Articular chondrocyte of knee joint (primary cell): Measurements from ENCODE around the gene TMEM147. TPM values are rescaled to one million over a fixed set of nuclear protein-coding genes. Genes with fewer than 3 reads are reported as not detected.

Source experiments
- total RNA-seq: library from RNA; depleted of rRNA; stranded (reverse); fragments of >200 nt; gene quantifications from 2 replicates; pipeline ENCODE4 v1.2.3, GENCODE V29; 2012

Gene TMEM147, protein sequence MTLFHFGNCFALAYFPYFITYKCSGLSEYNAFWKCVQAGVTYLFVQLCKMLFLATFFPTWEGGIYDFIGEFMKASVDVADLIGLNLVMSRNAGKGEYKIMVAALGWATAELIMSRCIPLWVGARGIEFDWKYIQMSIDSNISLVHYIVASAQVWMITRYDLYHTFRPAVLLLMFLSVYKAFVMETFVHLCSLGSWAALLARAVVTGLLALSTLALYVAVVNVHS
- total RNA-seq: 46.9 and 60.5 TPM in 2 replicates

DNA sequence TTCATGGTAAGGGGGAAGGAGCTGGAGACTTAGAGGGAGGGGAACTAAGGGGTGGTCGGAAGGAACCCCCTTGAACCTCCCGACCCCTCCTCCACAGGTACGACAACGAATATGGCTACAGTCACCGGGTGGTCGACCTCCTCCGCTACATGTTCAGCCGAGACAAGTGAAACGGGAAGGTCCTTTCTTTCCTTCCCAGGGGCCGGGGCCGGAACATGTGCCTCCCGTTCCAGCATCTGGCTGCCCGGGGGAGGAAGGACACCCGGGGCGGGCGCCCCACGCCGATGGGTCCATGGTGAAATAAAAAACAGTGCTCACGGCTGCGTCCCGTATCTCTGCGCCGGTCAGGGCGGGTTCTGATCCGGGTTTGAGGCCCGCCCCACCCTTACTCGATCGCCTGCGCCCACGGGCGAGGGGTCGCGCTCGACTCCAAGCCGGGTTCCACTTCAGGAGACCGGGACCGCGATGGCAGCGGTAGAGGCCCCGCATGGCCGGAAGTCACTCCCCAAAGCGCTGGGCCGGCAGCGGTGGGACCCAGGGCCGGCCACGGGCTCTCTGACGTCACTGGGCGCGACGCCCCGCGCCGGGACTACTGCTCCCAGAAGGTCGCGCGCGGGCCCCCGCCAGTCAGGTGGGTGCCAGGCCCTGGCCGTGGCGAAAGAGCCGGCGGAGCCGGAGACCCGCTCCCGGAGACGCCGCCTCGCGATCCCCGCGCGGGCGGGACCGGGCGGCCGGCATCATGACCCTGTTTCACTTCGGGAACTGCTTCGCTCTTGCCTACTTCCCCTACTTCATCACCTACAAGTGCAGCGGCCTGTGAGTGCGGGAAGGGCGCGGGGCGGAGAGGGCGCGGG lies at the start of gene TMEM147:
TSS of gene TMEM147 (plus strand) at position 626 of the 854 bp plus-strand sequence. CDS start at position 740, 114 bp downstream.

DNA sequence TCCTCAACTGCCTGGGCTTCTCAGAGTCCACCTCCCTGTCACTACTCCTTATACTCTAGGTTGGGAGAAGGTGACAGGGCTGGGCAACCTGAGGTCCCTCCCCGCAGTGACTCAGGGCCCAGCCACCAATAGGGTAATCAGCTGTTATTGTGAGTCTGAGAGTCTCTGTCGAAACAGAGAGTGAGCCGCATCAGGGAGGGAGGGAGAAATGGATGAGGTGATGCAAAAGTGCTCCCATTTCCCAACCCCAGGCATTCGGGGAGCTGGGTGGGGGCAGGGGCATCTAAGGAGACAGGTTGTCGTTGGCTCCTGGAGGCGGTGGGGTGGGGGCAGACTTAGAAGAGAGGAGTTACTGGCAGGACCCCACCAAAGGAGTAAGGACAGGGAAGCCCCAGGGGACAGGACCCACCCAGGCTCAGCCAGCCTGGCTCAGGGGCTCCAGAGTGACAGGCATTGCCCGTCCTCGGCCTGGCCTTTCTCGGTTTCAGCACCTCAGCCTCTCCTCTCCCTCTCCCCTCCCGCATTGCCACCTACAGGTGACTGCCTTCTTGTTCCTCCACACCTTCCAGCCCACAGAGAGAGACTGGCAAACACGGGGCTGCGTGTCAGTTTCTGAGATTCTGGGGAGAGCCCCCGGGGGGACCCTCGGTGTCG lies 31.7 kb upstream of the TMEM147 start, which contains the start of gene DMKN:
TSS of gene DMKN (minus strand) at position 22 of the 654 bp plus-strand sequence. CDS start 174 bp downstream, outside the sequence.

DNA sequence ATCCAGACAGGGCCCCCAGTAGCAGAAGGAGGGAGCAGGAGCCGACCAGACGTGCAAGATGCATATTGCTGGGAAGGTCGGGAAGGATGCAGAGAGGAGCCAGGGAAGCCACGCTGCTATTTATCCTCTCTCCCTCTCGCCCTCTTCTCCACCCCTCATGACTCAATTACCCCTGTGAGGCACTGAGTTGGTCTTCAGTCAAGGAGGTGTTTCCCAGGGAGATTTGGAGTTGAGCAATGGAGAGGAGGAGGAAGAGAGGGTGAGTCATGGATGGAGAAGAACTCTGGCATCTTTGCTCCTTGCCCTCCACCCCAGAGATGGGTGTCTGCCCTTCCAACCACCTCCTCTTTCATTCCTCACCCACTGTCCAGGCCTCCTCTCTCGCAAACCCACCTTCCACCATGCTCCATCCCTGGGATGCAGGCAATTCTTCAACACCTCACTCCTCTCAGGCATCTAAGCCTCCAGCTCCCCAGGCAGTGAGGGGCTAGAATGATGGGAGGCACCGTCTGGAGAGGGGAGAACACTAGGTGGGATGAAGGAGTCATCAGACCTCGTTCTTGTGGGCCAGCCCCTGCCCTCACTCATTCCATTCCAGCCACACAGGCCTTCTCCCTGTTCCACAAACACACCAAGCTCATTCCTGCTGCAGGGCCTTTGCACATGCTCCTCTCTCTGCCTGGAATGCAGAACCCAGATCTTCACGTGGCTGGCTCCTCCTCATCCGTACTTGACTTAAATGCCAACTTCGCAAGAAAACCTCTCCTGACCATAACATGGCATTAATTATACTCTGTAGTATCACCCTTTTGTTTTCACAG lies 17.0 kb upstream of the TMEM147 start, which contains the start of gene SBSN:
TSS of gene SBSN (minus strand) at position 94 of the 821 bp plus-strand sequence. CDS start at position 64, 30 bp downstream.

DNA sequence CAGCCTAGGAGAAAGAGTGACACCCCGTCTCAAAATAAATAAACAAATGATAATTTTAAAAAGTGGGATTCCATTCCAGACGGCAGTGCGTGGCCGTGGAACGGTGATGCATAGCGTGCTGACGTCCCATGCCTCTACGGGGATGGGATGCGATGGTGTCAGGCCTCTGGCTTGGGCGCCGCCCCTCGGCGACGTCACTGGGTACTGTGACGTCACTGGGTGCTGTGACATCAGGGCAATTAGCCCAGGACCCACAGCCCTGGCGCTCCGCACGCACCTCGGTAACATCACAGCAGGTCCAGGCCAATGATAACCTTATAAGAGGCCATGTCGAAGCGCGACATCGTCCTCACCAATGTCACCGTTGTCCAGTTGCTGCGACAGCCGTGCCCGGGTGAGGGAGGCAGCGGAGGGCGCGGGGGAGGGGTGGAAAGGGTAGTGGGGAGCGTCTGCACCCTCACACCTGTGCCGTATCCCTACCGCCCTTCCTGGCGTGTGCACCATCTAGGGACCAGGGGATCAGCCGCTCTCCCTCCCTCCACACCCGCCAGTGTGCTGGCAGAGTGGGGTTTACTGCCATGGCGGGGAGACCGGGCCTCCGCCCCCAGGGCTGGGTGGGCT lies 12.1 kb upstream of the TMEM147 start, which contains the start of gene GAPDHS:
TSS of gene GAPDHS (plus strand) at position 256 of the 621 bp plus-strand sequence. CDS start at position 328, 72 bp downstream.

DNA sequence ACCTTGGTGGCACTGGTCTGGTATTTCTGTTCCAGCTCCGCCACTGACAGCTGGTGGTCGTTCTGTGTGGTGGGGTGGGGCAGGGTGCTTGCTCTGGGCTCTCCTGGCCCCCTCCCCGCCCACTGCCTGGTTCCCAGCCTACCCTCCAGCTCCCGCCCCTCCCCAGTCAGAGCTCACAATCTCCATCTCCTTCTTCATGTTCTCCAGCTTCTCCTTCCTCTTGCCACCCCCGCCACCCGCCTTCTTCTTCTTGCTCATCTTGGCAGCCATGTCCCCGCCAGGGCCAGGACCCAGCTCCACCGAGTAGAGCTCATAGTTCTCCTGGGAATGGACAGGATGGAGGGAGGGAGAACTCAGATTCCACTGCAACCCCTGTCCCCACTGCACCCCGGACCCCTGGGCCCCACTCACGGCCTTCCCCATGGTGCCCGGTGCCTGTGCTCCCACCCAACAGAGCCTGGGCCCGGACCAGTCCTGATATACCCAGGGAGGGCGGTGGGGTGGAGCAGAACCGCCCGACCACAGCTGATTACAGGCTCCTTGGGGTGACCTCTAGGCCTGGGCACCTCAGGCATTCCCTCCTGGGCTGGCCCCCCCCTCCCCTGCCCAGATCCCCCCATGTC lies 17.9 kb downstream of the TMEM147 start, which contains the start of gene ATP4A:
TSS of gene ATP4A (minus strand) at position 452 of the 623 bp plus-strand sequence. CDS start at position 423, 29 bp downstream.

DNA sequence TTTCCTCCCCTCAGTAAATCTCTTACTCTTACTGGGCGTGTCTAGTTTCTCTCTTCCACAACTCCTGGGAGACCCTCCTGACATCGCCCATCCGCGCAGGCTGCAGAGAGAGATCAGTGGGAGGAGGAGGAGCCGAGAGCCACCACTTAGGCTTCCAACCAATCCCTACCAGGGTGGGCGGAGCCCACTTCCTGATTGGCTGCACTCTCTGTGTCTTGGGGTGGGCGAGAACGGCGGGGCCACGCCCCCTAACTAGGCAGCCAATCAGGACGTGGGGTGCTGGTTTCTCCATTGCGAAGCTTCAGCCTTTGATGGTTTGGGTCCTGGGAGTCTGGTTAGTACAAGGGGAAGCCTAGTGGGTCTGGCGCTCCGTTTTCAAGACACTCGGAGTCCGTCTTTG lies 40.4 kb downstream of the TMEM147 start, which contains the start of gene PMIS2:
TSS of gene PMIS2 (plus strand) at position 326 of the 400 bp plus-strand sequence. CDS start 87 bp downstream, outside the sequence.

Other genes starting within 250 kb of the TMEM147 start
- under 0.01 and 0.97 TPM in 2 replicates for gene CD22, start 216.4 kb upstream of the TMEM147 start, total RNA-seq
- gene FFAR1, start 197.7 kb upstream of the TMEM147 start, total RNA-seq: not detected in 2 replicates
- gene FFAR3, start 187.2 kb upstream of the TMEM147 start, total RNA-seq: not detected in 2 replicates
- not detected in 2 replicates for gene GPR42, start 174.6 kb upstream of the TMEM147 start, total RNA-seq
- gene FFAR2, start 97.4 kb upstream of the TMEM147 start, total RNA-seq: not detected in 2 replicates
- not detected in 2 replicates for gene KRTDAP, start 55.2 kb upstream of the TMEM147 start, total RNA-seq
- 12.1 and 21.0 TPM in 2 replicates for gene DMKN, start 32.0 kb upstream of the TMEM147 start, total RNA-seq
- 1.9 and 2.5 TPM in 2 replicates for gene SBSN, start 17.3 kb upstream of the TMEM147 start, total RNA-seq
- gene GAPDHS, start 12.2 kb upstream of the TMEM147 start, total RNA-seq: not detected in 2 replicates
- not detected in 2 replicates for gene ATP4A, start 18.0 kb downstream of the TMEM147 start, total RNA-seq
- gene PMIS2, start 40.5 kb downstream of the TMEM147 start, total RNA-seq: not detected in 2 replicates
- gene HAUS5, start 67.1 kb downstream of the TMEM147 start, total RNA-seq: 4.3 and 4.6 TPM in 2 replicates
- gene RBM42, start 83.4 kb downstream of the TMEM147 start, total RNA-seq: 38.3 and 41.6 TPM in 2 replicates
- 0.13 and 0.32 TPM in 2 replicates for gene ETV2, start 96.1 kb downstream of the TMEM147 start, total RNA-seq
- 183 and 279 TPM in 2 replicates for gene COX6B1, start 102.7 kb downstream of the TMEM147 start, total RNA-seq
- gene UPK1A, start 120.9 kb downstream of the TMEM147 start, total RNA-seq: not detected in 2 replicates
- not detected in 2 replicates for gene ZBTB32, start 158.9 kb downstream of the TMEM147 start, total RNA-seq
- gene KMT2B, start 172.4 kb downstream of the TMEM147 start, total RNA-seq: 5.7 and 6.0 TPM in 2 replicates
- 1.2 TPM in 2 replicates for gene IGFLR1, start 196.8 kb downstream of the TMEM147 start, total RNA-seq
- 4.8 and 9.5 TPM in 2 replicates for gene U2AF1L4, start 199.8 kb downstream of the TMEM147 start, total RNA-seq
- 12.5 and 13.3 TPM in 2 replicates for gene PSENEN, start 200.0 kb downstream of the TMEM147 start, total RNA-seq
- gene LIN37, start 202.9 kb downstream of the TMEM147 start, total RNA-seq: 10.1 and 12.2 TPM in 2 replicates
- 34.6 and 52.4 TPM in 2 replicates for gene HSPB6, start 211.4 kb downstream of the TMEM147 start, total RNA-seq
- 7.6 and 9.3 TPM in 2 replicates for gene PROSER3, start 212.6 kb downstream of the TMEM147 start, total RNA-seq
- 1.3 and 2.4 TPM in 2 replicates for gene ARHGAP33, start 229.9 kb downstream of the TMEM147 start, total RNA-seq